IPS-15b (cell line): ENCODE measurements around the gene OSCP1.
"Not testable (repeated sequence)": the region's sequence is repeated elsewhere in the genome, so short reads cannot be mapped to it uniquely, and the experiment has no call there.

ENCODE experiments used
- H3K27me3 ChIP-seq: one replicate; pipeline ENCODE4 v1.6.1; 2013; ENCODE audit warnings: low read length; ENCODE audit not compliant: control insufficient read depth, insufficient read depth
- H3K36me3 ChIP-seq: one replicate; pipeline ENCODE4 v1.6.1; 2013; ENCODE audit warnings: low read length; ENCODE audit not compliant: control insufficient read depth, insufficient read depth
- H3K4me1 ChIP-seq: one replicate; pipeline ENCODE4 v1.6.1; 2013; ENCODE audit warnings: mild to moderate bottlenecking, low read length; ENCODE audit not compliant: control insufficient read depth, insufficient read depth
- H3K4me3 ChIP-seq: one replicate; pipeline ENCODE4 v1.5.1; 2013; ENCODE audit warnings: low read depth, low read length
- H3K9ac ChIP-seq: one replicate; pipeline ENCODE4 v1.6.1; 2013; ENCODE audit warnings: low read depth, mild to moderate bottlenecking, low read length
- H3K9me3 ChIP-seq: one replicate; pipeline ENCODE4 v1.6.1; 2013; ENCODE audit warnings: mild to moderate bottlenecking, low read length; ENCODE audit not compliant: control insufficient read depth, insufficient read depth

OSCP1 gene

DNA sequence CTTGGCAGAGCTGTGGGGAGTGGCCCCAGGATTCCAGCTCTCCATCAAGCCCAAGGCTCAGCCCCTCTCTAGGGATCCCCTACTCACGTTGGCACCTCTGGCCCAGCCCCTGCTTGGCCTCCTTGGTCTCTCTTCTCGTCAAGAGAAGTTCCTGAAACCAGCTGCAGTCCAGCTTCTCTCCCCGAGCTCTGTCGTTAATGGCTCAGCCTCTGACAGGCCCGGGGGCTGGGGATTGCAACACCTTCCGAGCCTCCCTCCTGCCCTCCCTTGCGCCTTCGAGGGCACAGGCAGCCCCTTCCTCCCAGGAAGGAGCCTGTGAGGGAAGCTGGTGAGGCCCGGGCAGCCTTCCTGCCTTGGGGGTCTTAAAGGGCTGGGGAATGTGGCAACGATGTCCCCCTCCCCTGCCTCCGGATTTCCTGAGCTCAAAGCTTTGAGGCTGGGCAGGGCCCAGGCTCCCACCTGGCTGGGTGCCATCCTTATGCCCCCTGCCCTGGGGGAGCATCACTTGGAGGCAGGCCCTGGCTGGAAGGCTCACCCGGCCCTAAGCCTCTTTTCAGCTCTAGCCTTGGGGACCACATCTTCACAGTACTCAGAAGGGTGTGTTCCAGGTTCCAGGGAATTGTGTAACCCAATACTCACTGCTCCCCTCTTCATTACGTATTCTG is 32.6 kb upstream of the OSCP1 start, which contains the start of gene CSF3R:
Gene CSF3R (minus strand): TSS at position 190 of the 665 bp plus-strand sequence. CDS start 3,417 bp downstream, outside the sequence.
- no peaks in the 10 kb centered on the region for H3K4me1 ChIP-seq
- no peak within 1 kb of the TSS for H3K4me3 ChIP-seq
- H3K9ac ChIP-seq: no peak within 1 kb of the TSS
- H3K9me3 ChIP-seq: no peaks in the 10 kb centered on the region
- H3K36me3 ChIP-seq: no peaks in the 10 kb centered on the region
- H3K27me3 ChIP-seq: no peaks in the 10 kb centered on the region

DNA sequence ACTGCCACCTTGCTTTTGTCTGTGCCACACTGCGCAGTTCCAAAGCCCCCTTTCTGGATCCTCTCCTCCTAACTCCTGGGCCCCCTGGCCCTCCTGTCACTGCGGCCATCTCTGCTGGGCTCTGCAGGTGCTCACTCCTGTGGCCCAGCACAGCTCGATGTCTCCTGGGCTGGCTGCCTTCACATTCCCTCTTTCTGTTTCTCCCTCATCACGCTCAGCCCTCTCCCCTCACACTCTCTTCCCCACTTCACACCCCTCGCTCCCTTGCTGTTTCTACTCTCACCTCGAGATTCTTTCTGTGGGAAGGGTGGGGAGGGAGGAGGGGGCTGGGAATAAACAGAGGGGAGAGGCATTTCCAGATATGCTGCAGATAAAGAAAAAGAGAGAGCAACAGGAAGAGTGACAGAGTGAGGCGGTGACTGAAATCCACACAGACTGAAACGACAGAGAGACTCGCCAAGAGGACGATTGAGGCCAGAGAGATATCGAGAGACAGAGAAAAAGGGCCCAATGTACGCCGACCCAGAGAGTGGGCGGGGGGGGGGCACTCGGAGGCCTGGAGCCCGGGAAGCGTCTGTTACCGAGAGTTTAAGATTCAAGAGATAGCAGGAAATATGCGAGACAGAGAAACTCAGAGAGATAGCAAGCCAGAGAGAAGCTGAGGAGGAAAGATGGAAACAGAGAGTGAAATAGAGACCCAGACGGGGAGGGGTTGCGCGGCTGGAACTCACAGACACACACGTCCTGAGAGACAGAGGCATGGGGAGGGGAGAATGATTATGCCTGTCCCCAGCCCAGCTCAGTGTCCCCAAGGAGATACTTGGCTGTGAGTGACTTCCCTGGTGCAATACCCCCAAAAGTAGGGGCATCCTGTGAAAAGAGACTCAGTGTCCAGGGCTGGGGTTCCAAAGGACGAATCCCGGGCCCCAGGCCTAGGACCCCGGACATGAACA is 31.8 kb upstream of the OSCP1 start:
- H3K4me1 ChIP-seq: no peaks in the 10 kb centered on the region
- H3K4me3 ChIP-seq: no peak overlapping the region
- H3K27me3 ChIP-seq: no peaks in the 10 kb centered on the region
- H3K9ac ChIP-seq: no peak overlapping the region
- H3K9me3 ChIP-seq: no peaks in the 10 kb centered on the region
- no peaks in the 10 kb centered on the region for H3K36me3 ChIP-seq

DNA sequence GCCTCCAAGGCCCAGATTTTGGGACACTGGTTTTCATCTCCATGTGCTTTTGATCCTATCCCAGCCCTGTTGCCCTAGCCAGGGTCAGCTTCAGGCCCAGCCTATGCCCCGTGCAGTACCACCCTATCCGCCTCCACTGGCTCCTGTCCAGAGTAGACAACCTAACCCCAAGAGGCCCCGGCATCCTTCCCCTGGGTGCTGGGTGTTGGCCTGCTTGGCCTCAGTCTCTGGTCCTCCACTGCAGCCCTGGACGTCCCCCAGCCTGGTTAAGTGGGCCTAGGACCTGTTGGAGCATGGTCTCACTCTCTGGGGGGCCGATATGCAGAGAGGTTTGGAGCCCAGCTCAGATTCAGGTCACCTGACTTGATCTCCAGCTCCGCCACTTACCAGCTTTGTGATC is 30.8 kb upstream of the OSCP1 start:
- H3K36me3 ChIP-seq: no peaks in the 10 kb centered on the region
- H3K4me1 ChIP-seq: no peaks in the 10 kb centered on the region
- no peak overlapping the region for H3K9ac ChIP-seq
- no peak overlapping the region for H3K4me3 ChIP-seq
- no peaks in the 10 kb centered on the region for H3K27me3 ChIP-seq
- H3K9me3 ChIP-seq: no peaks in the 10 kb centered on the region

DNA sequence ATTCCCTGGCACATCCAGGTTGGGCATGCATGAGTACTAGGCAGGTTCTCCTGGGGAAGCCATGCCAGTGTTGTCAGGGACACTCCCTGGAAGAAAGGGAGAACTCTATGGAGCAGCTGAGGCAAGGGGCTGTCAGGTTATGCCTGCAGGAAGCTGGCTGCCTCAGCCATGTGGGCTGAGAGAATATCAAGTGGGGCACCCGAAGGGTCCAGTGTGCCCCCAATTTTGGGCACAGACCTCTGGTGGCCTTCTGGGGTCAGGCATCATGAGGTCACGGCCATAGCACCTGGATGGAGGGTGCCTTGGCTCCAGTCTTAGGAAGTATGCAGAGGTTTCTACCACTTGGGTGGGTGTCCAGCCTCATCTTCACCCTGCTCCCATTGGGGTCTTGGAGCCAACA is 29.9 kb upstream of the OSCP1 start:
- Histone ChIP-seq H3K27me3 (no peaks in the 10 kb centered on the region), H3K36me3 (no peaks in the 10 kb centered on the region), H3K9ac (no peak overlapping the region), H3K9me3 (no peaks in the 10 kb centered on the region), H3K4me3 (no peak overlapping the region), H3K4me1 (no peaks in the 10 kb centered on the region)

DNA sequence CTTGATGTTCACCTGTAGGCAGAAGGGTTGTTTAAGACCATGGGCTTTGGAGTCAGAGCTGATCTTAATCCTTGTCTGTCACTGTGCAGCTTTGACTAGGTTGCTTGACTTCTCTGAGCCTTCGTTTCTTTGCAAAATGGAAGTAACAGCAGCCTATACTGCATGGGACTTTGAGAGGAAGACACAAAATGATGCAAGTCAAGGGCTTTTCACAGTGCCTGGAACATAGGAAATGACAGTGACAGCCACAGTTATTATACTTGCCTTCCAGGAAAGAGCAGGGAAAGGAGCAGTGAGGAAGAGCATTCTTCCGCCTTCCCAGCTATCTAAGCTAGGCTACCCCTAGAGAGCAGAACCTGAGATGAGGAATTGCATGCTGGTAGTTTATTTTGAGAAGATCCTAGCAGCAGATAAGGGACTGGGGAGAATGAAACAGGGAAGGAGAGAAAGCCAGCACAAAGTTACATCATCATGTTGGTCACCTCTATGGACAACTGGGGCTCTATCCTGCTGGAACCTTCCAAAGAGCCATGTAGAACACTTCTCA is 29.3 kb upstream of the OSCP1 start:
- no peaks in the 10 kb centered on the region for H3K27me3 ChIP-seq
- H3K4me1 ChIP-seq: no peaks in the 10 kb centered on the region
- H3K9me3 ChIP-seq: no peaks in the 10 kb centered on the region
- H3K4me3 ChIP-seq: no peak overlapping the region
- no peaks in the 10 kb centered on the region for H3K36me3 ChIP-seq
- H3K9ac ChIP-seq: no peak overlapping the region

DNA sequence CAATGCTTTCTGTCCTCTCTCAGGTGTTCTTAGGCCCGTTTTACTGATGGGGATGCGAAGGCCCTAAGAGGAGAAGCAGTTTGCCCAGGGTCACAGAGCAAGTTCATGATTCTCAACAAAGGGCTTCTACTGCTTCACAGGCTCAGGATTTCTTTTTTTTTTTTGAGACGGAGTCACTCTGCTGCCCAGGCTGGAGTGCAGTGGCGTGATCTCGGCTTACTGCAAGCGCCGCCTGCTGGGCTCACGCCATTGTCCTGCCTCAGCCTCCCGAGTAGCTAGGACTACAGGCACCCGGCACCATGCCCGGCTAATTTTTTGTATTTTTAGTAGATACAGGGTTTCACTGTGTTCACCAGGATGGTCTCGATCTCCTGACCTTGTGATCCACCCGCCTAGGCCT is 27.4 kb upstream of the OSCP1 start:
- H3K9me3 ChIP-seq, H3K4me1 ChIP-seq, H3K27me3 ChIP-seq, H3K9ac ChIP-seq, H3K4me3 ChIP-seq, H3K36me3 ChIP-seq: not testable (repeated sequence)

DNA sequence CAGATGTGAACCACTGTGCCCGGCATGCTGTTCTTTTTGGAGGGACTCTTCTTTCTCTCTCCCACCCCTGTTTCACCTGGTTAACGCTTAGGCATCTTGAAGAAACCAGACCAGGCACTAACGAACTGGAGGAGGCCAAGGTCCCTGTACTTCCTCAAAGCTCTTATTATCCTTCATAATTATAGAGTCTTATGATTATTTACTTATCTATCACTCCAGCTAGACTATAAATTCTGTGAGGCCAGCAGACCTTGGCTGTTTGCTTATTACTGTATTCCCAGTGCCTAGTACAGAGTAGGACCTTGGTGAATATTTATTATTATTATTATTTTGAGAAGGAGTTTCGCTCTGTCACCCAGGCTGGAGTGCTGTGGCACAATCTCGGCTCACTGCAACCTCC is 26.7 kb upstream of the OSCP1 start:
- Histone ChIP-seq H3K4me3 (no peak overlapping the region), H3K36me3 (no peaks in the 10 kb centered on the region), H3K9ac (no peak overlapping the region), H3K4me1 (no peaks in the 10 kb centered on the region), H3K9me3 (no peaks in the 10 kb centered on the region), H3K27me3 (peaks cover 4% of the 10 kb centered on the region)

DNA sequence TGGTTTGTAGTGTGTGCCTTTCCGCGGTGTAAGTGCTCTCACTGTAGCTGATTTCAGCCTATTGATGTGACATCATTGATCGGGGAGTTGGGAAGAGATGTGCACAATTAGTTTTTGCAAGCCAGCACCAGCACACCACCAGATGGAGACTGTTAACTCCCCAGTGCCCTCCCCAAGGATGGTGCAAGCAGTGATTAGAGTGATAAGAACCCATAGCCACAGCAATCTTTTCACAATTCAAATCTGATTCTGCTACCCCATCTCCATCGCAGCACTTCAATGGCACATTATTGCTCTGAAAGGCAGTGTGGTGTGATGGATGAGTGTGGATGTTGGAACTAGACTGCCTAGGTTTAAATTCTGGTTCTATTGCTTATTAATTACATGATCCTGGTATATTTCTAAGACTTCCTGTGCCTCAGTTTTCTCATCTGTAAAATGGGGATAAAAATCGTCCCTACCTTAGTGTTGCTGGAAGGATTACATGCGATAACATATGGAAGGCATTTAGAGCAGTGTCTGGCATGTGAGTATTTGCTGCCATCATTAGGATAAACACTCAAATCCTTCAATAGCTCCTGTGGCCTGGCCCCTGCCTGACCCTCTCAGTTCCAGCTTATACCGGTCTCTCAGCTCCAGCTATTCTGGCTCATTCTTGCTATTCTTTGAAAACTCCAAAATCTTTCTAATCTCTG is 25.8 kb upstream of the OSCP1 start:
- Histone ChIP-seq H3K27me3 (peaks cover 4% of the 10 kb centered on the region), H3K9ac (no peak overlapping the region), H3K36me3 (no peaks in the 10 kb centered on the region), H3K4me1 (no peaks in the 10 kb centered on the region), H3K9me3 (no peaks in the 10 kb centered on the region), H3K4me3 (no peak overlapping the region)

DNA sequence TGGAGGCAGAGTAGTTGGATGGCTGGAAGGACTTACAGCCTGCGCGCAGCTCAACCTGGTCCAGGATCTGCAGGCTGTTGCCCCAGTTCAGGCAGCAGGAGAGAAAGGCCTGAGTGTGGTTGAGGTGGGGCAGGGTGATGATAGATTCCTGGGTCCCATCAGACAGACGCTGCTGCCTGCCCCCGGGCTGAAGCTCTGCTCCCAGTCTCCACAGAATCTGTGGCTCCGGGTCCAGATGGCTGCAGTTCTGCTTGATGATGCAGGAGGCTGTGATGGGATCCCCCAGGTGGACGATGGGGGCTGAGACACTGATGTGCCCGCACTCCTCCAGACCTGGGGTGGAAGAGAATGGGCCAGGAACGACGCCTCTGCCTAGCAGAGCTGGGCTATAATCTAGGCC is 25.1 kb upstream of the OSCP1 start:
- H3K27me3 ChIP-seq: peaks cover 4% of the 10 kb centered on the region
- H3K36me3 ChIP-seq: no peaks in the 10 kb centered on the region
- H3K9me3 ChIP-seq: no peaks in the 10 kb centered on the region
- no peak overlapping the region for H3K9ac ChIP-seq
- no peaks in the 10 kb centered on the region for H3K4me1 ChIP-seq
- H3K4me3 ChIP-seq: no peak overlapping the region

DNA sequence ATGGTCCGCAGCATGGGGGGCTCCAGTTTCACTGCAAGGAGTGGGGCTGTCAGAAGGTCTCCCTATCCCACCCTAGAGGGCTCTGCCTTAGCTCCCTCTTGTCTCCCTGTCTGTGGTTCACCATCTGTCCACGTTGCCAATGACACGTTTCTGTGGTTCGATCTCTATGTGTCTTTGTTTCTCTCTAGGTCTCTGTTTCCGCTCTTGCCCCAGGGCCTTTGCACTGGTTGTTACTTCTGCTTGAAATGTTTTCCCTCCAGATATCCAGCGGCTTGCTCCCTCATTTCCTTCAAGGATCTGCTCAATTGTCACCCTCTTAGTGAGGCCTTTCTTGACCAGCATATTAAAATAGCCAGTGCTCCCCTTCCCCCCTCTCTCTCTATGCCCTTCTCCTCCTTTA is 22.4 kb upstream of the OSCP1 start:
- Histone ChIP-seq H3K4me3 (no peak overlapping the region), H3K4me1 (no peaks in the 10 kb centered on the region), H3K36me3 (no peaks in the 10 kb centered on the region), H3K9ac (no peak overlapping the region), H3K27me3 (peaks cover 16% of the 10 kb centered on the region), H3K9me3 (no peaks in the 10 kb centered on the region)

DNA sequence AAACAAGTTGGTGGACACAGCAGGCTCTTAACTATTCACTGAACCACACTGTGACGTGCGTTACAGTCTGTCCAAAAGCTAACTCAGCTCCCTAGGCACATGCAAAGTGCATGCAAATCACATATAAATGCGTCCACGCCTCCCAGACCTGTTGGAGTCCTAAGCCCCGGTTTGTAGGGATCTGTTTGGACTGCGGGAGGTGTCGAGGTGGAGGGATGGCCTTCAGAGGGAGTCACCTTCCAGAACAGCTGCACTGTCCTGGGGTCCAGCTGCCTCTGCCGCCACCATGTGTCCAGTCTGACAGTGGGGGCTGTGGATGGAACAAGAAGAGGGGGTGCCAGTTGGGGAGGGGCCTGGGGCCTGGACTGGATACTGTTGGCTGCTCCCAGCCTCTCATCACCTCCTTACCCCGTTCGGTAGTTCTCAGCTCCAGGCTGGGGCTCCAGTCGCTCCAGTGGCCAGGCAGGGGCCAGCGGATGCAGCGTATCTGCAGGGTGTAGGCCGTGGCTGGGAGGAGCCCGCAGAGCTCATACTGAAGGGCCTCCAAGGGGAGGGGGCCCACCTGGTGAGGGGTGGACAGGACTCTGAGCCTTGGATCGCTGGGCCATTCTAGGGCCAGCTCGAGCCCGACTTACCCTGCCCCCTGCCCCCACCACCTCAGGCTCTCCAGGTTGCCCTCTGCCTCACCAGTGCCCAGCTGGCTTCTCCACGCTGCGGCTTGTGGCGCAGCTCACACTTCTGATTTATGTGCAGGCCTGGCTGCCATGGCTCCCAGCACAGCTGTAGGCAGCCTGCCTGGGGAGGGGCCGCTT is 21.8 kb upstream of the OSCP1 start:
- Histone ChIP-seq H3K36me3 (no peaks in the 10 kb centered on the region), H3K4me3 (no peak overlapping the region), H3K9ac (no peak overlapping the region), H3K4me1 (no peaks in the 10 kb centered on the region), H3K9me3 (no peaks in the 10 kb centered on the region), H3K27me3 (peaks cover 22% of the 10 kb centered on the region)
